H1 (cell line): ENCODE measurements around the gene TTL. TPM values are rescaled to one million over a fixed set of nuclear protein-coding genes. Genes with fewer than 3 reads are reported as not detected.

Experiments used
- HDAC2 ChIP-seq, 2 experiments: fragments of 300-600 bp in 1 of 2; sonication (generic) in 1 of 2; IDR thresholded peaks; 2 replicates each; pipeline ENCODE4 v1.6.1; 2011 to 2012; ENCODE audit warnings: low read depth in 2 of 2, low read length in 2 of 2, mild to moderate bottlenecking in 2 of 2, moderate library complexity in 2 of 2, borderline replicate concordance in 1 of 2, inconsistent platforms in 1 of 2
- POLR2A ChIP-seq, 2 experiments: IDR thresholded peaks; 1 replicate in 1 of 2; 2 replicates in 1 of 2; pipeline ENCODE4 v1.6.1; 2011; ENCODE audit warnings: low read depth in 2 of 2, low read length in 2 of 2, mild to moderate bottlenecking in 2 of 2; ENCODE audit errors: control extremely low read depth in 1 of 2
- RAD21 ChIP-seq, 2 experiments: IDR thresholded peaks in 1 of 2; conservative IDR thresholded peaks in 1 of 2; 2 replicates each; pipeline ENCODE4 v1.6.1; 2011; ENCODE audit warnings: low read depth in 2 of 2, low read length in 2 of 2, improper control_type of control experiment in 1 of 2, inconsistent platforms in 1 of 2, mild to moderate bottlenecking in 1 of 2, moderate library complexity in 1 of 2
- RNF2 ChIP-seq: fragments of 200-900, 300-1000 bp; sonication (generic); IDR thresholded peaks from 2 replicates; pipeline ENCODE4 v1.7.1; 2016; ENCODE audit warnings: borderline replicate concordance, low read depth, mild to moderate bottlenecking, antibody characterized with exemption, low read length; ENCODE audit not compliant: poor library complexity, severe bottlenecking; ENCODE audit errors: missing control alignments
- TAF7 ChIP-seq: optimal IDR thresholded peaks from 2 replicates; pipeline ENCODE3; 2011; ENCODE audit warnings: low read depth, mild to moderate bottlenecking, inconsistent platforms, low read length, moderate library complexity, borderline replicate concordance
- polyA plus RNA-seq, 7 experiments: library from polyadenylated mRNA; depleted of rRNA in 3 of 7; stranded (reverse) in 5 of 7; unstranded in 2 of 7; fragments of >200 nt in 5 of 7; fragments of 200-250 nt in 2 of 7; gene quantifications; 1 replicate in 5 of 7; 2 replicates in 1 of 7; 4 replicates in 1 of 7; pipeline versions ENCODE4 v1.2.1 to v1.2.3, GENCODE V29; 2011 to 2013; ENCODE audit warnings: missing spikeins in 2 of 7, mixed read lengths in 2 of 7
- total RNA-seq: library from RNA; stranded (reverse); fragmentation: NEBNext Ultra II Directional; extraction: Animal tissue kit (Norgen Biotek cat#: 25700); gene quantifications from 2 replicates; pipeline ENCODE4 v1.2.1, GENCODE V29; 2021
- TF ChIP-seq, protein P1 (sequence below): fragments of 300-600 bp; sonication (generic); IDR thresholded peaks from 2 replicates; pipeline ENCODE4 v1.7.1; 2012; ENCODE audit warnings: low read length, moderate library complexity, mild to moderate bottlenecking, inconsistent platforms; ENCODE audit not compliant: insufficient replicate concordance

Gene TTL
- total and polyA plus RNA-seq, 2 of the 8 experiments (the other 6 are each of a cell fraction or from before 2014, with no cell fraction given): 17.5 to 57.1 TPM

DNA sequence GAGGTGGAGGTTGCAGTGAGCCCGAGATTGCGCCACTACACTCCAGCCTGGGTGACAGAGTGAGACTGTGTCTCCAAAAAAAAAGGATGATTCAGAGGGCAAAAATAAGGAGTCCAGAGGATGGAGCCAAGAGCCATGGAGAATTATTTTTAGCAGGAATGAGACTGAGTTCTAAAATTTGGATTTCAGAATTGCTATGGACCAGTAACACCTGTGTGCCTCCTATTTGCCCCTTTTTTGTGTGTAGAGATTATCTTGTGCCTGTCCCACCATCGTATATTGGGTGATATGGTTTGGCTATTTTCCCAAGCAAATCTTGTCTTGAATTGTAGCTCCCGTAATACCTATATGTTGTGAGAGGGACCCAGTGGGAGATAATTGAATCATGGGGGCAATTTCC is 32.1 kb upstream of the TTL start (continued):
- TF ChIP-seq RNF2 (no peak), TAF7 (no peak), RAD21 (IDR thresholded peaks at IDR 0.05 in 1 of 2, conservative IDR thresholded peaks at IDR 0.05 in 1 of 2; ENCODE audit: low read depth in 2 of 2, low read length in 2 of 2) (no peak), POLR2A (IDR thresholded peaks at IDR 0.05; ENCODE audit: control extremely low read depth in 1 of 2, low read depth in 2 of 2, low read length in 2 of 2) (no peak), HDAC2 (IDR thresholded peaks at IDR 0.05; ENCODE audit: borderline replicate concordance in 1 of 2, low read depth in 2 of 2, low read length in 2 of 2) (no peak)
- TF ChIP-seq, protein P1, sequence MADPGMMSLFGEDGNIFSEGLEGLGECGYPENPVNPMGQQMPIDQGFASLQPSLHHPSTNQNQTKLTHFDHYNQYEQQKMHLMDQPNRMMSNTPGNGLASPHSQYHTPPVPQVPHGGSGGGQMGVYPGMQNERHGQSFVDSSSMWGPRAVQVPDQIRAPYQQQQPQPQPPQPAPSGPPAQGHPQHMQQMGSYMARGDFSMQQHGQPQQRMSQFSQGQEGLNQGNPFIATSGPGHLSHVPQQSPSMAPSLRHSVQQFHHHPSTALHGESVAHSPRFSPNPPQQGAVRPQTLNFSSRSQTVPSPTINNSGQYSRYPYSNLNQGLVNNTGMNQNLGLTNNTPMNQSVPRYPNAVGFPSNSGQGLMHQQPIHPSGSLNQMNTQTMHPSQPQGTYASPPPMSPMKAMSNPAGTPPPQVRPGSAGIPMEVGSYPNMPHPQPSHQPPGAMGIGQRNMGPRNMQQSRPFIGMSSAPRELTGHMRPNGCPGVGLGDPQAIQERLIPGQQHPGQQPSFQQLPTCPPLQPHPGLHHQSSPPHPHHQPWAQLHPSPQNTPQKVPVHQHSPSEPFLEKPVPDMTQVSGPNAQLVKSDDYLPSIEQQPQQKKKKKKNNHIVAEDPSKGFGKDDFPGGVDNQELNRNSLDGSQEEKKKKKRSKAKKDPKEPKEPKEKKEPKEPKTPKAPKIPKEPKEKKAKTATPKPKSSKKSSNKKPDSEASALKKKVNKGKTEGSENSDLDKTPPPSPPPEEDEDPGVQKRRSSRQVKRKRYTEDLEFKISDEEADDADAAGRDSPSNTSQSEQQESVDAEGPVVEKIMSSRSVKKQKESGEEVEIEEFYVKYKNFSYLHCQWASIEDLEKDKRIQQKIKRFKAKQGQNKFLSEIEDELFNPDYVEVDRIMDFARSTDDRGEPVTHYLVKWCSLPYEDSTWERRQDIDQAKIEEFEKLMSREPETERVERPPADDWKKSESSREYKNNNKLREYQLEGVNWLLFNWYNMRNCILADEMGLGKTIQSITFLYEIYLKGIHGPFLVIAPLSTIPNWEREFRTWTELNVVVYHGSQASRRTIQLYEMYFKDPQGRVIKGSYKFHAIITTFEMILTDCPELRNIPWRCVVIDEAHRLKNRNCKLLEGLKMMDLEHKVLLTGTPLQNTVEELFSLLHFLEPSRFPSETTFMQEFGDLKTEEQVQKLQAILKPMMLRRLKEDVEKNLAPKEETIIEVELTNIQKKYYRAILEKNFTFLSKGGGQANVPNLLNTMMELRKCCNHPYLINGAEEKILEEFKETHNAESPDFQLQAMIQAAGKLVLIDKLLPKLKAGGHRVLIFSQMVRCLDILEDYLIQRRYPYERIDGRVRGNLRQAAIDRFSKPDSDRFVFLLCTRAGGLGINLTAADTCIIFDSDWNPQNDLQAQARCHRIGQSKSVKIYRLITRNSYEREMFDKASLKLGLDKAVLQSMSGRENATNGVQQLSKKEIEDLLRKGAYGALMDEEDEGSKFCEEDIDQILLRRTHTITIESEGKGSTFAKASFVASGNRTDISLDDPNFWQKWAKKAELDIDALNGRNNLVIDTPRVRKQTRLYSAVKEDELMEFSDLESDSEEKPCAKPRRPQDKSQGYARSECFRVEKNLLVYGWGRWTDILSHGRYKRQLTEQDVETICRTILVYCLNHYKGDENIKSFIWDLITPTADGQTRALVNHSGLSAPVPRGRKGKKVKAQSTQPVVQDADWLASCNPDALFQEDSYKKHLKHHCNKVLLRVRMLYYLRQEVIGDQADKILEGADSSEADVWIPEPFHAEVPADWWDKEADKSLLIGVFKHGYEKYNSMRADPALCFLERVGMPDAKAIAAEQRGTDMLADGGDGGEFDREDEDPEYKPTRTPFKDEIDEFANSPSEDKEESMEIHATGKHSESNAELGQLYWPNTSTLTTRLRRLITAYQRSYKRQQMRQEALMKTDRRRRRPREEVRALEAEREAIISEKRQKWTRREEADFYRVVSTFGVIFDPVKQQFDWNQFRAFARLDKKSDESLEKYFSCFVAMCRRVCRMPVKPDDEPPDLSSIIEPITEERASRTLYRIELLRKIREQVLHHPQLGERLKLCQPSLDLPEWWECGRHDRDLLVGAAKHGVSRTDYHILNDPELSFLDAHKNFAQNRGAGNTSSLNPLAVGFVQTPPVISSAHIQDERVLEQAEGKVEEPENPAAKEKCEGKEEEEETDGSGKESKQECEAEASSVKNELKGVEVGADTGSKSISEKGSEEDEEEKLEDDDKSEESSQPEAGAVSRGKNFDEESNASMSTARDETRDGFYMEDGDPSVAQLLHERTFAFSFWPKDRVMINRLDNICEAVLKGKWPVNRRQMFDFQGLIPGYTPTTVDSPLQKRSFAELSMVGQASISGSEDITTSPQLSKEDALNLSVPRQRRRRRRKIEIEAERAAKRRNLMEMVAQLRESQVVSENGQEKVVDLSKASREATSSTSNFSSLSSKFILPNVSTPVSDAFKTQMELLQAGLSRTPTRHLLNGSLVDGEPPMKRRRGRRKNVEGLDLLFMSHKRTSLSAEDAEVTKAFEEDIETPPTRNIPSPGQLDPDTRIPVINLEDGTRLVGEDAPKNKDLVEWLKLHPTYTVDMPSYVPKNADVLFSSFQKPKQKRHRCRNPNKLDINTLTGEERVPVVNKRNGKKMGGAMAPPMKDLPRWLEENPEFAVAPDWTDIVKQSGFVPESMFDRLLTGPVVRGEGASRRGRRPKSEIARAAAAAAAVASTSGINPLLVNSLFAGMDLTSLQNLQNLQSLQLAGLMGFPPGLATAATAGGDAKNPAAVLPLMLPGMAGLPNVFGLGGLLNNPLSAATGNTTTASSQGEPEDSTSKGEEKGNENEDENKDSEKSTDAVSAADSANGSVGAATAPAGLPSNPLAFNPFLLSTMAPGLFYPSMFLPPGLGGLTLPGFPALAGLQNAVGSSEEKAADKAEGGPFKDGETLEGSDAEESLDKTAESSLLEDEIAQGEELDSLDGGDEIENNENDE: no peak
